HG02798 (cell line): ENCODE data around the gene HECTD4.
A peak's percentile ranks its signal among the peaks of the same experiment; 100 is the strongest.
"Not testable (repeated sequence)": the region's sequence is repeated elsewhere in the genome, so short reads cannot be mapped to it uniquely, and the experiment has no call there.

Experiments
- ATAC-seq: cut with Tn5 transposase; IDR thresholded peaks from one replicate; pipeline ENCODE4 v1.9.1; 2021; ENCODE audit warnings: mild to moderate bottlenecking; ENCODE audit not compliant: unreplicated experiment, poor library complexity

HECTD4 gene

GRCh38 chr12:112408621-112409020 lies 26.4 kb upstream of the HECTD4 start:
- no peak for ATAC-seq

DNA sequence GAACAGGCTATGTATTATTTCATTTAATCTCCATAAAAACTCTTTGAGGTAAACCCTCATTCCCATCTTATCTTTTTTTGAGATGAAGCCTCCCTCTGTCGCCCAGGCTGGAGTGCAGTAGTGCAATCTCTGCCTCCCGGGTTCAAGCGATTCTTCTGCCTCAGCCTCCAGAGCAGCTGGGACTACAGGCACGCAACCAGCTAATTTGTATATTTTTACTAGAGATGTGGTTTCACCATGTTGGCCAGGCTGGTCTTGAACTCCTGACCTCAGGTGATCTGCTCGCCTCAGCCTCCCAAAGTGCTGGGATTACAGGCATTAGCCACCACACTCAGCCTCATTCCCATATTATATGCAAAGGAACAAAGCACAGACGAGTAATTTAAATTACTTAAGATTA lies 25.5 kb upstream of the HECTD4 start:
- ATAC-seq, result not testable (repeated sequence)

- no peak for ATAC-seq
These were observed 24.6 kb upstream of the HECTD4 start for GRCh38 chr12:112406519-112407488.

DNA sequence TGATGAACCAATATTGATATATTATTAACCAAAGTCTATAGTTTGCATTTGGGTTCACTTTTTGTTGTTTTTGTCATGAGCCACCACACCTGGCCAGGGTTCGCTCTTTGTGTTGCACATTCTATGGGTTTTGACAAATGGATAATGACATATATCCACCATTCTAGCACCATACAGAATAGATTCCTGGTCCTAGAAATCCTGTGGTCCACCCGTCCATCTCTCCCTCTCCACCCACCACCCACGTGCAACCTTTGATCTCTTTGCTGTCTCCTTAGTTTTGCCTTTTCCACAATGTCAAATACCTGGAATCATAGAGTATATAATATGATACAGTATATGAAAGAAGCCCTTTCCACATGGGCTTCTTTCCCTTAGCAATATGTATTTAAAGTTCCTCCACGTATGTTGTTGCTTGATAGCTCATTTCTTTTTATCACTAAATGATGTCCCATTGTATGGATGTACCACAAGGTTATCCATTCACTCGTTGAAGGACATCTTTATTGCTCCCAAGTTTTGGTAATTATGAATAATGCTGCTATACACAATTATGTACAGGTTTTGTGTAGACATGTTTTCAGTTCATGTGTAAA lies 19.8 kb upstream of the HECTD4 start:
- ATAC-seq, result no peak

DNA sequence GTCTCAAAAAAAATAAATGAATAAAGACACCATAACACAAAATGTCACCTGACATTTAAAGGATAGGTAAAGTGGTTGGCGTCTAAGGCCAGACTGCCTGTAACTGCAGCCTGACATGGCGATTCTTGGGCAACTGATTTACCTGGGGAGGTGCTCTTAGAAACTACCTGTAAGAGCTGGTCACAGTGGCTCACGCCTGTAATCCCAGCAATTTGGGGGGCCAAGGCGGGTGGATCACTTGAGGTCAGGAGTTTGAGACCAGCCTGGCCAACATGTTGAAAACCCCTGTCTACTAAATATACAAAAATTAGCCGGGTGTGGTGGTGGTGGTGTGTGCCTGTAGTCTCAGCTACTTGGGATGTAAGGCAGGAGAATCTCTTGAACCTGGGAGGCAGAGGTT lies 18.8 kb upstream of the HECTD4 start:
- no peak for ATAC-seq

- ATAC-seq, result no peak
These were observed 11.1 kb upstream of the HECTD4 start for GRCh38 chr12:112393328-112393727.

GRCh38 chr12:112389922-112390654 lies 7.9 kb upstream of the HECTD4 start:
- ATAC-seq, result not testable (repeated sequence)

- ATAC-seq, result no peak
These were observed 7.0 kb upstream of the HECTD4 start for GRCh38 chr12:112389228-112389627.

- no peak for ATAC-seq
These were observed 4.5 kb upstream of the HECTD4 start for GRCh38 chr12:112386726-112387125.

- no peak for ATAC-seq
These were observed 635 bp upstream of the HECTD4 start for GRCh38 chr12:112382866-112383265.

GRCh38 chr12:112381406-112381882 lies 787 bp downstream of the HECTD4 start:
- ATAC-seq, result peak; percentile 52

- no peak for ATAC-seq
These were observed 1.4 kb downstream of the HECTD4 start for GRCh38 chr12:112380663-112381405.

GRCh38 chr12:112375105-112375504 lies 7.1 kb downstream of the HECTD4 start:
- ATAC-seq, result no peak

GRCh38 chr12:112374166-112374740 lies 8.0 kb downstream of the HECTD4 start:
- no peak for ATAC-seq

DNA sequence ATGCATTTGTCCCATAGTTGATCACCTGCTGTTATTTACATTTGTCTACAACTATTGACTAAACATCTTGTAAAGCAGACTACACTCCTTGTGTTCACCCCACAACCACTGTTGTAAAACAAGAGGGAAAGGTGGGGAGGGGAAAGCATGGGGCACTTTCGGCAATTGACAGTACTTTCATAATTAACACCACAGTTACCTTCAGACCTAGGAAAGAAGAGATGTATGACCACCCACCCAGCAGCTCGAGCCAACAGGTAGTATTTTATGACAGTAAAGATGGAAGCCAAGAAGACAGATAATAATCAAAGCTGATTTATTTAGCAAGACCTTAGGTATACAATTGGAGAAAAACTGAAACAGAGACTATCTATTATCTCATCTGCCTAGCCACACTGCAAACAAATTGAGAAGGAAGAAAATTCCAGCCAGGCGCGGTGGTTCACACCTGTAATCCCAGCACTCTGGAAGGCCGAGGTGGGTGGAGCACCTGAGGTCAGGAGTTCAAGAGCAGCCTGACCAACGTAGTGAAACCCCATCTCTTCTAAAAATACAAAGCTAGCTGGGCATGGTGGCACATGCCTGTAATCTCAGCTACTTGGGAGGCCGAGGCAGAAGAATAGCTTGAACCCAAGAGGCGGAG lies 11.2 kb downstream of the HECTD4 start:
- ATAC-seq, result no peak

- no peak for ATAC-seq
These were observed 12.0 kb downstream of the HECTD4 start for GRCh38 chr12:112370199-112370598.

GRCh38 chr12:112368856-112369255 lies 13.4 kb downstream of the HECTD4 start:
- ATAC-seq, result no peak

GRCh38 chr12:112367965-112368364 lies 14.3 kb downstream of the HECTD4 start:
- no peak for ATAC-seq

GRCh38 chr12:112362310-112362709 lies 19.9 kb downstream of the HECTD4 start:
- ATAC-seq, result no peak
